WTC11 (cell line): ENCODE measurements around the gene COL25A1. TPM values are rescaled to one million over a fixed set of nuclear protein-coding genes. Genes with fewer than 3 reads are reported as not detected.
"Not testable (repeated sequence)": the region's sequence is repeated elsewhere in the genome, so short reads cannot be mapped to it uniquely, and the experiment has no call there.

Source experiments
- ATAC-seq: fragments of 200-7000 bp; cut with Tn5 transposase; 2 replicates; pipeline ENCODE4 v1.10.0; 2021; ENCODE audit warnings: mild to moderate bottlenecking, moderate library complexity
- CTCF ChIA-PET: fragments of 300-600 bp; sonication (Branson Sonifier 250); formaldehyde crosslinking; loops from one replicate; lab custom pipeline; 2021; ENCODE audit warnings: antibody characterized with exemption; lab: Charles Lee
- POLR2A ChIA-PET: fragments of 350-600 bp; sonication (Branson Sonifier 250); formaldehyde crosslinking; loops from one replicate; lab custom pipeline; 2021; ENCODE audit warnings: antibody characterized with exemption; lab: Charles Lee
- DNase-seq: peaks from one replicate; pipeline ENCODE4 v3.0.0; 2021; ENCODE audit warnings: low spot score
- H3K27ac Mint-ChIP-seq: 2 replicates; pipeline ENCODE4 v1.8.0; 2021; ENCODE audit warnings: mixed read lengths
- H3K27me3 Mint-ChIP-seq: 2 replicates; pipeline ENCODE4 v1.8.0; 2021; ENCODE audit warnings: low read depth, mild to moderate bottlenecking, moderate library complexity, mixed read lengths
- H3K36me3 Mint-ChIP-seq: 2 replicates; pipeline ENCODE4 v1.8.0; 2021; ENCODE audit warnings: mixed read lengths
- H3K4me1 Mint-ChIP-seq: 2 replicates; pipeline ENCODE4 v1.8.0; 2022; ENCODE audit warnings: mixed read lengths
- H3K4me3 Mint-ChIP-seq: 2 replicates; pipeline ENCODE4 v1.8.0; 2021; ENCODE audit warnings: mild to moderate bottlenecking, moderate library complexity, mixed read lengths
- H3K9me3 Mint-ChIP-seq: 2 replicates; pipeline ENCODE4 v1.8.0; 2021; ENCODE audit warnings: mixed read lengths
- ARID4B ChIP-seq: sonication (generic); formaldehyde crosslinking; IDR thresholded peaks from 2 replicates; pipeline ENCODE4 v1.8.0; 2023; ENCODE audit warnings: missing genetic modification reagents, mild to moderate bottlenecking, borderline replicate concordance
- ETV6 ChIP-seq: sonication (generic); formaldehyde crosslinking; IDR thresholded peaks from 2 replicates; pipeline ENCODE4 v1.8.1; 2022; ENCODE audit warnings: mild to moderate bottlenecking, missing genetic modification reagents
- FOXP4 ChIP-seq: sonication (generic); formaldehyde crosslinking; IDR thresholded peaks from 2 replicates; pipeline ENCODE4 v1.8.0; 2022; ENCODE audit warnings: mild to moderate bottlenecking, missing genetic modification reagents
- MAX ChIP-seq: sonication (generic); formaldehyde crosslinking; IDR thresholded peaks from 2 replicates; pipeline ENCODE4 v1.8.0; 2022; ENCODE audit warnings: mild to moderate bottlenecking, missing genetic modification reagents
- MXD4 ChIP-seq: fragments of 250-450 bp; sonication (Bioruptor Pico); IDR thresholded peaks from 2 replicates; pipeline ENCODE4 v1.8.0; 2021; ENCODE audit warnings: mild to moderate bottlenecking, moderate library complexity, borderline replicate concordance
- OVOL2 ChIP-seq: fragments of 250-450 bp; sonication (Bioruptor Pico); IDR thresholded peaks from 2 replicates; pipeline ENCODE4 v1.9.0; 2021; ENCODE audit warnings: mild to moderate bottlenecking, borderline replicate concordance
- USF2 ChIP-seq: sonication (generic); formaldehyde crosslinking; IDR thresholded peaks from 2 replicates; pipeline ENCODE4 v1.8.1; 2023; ENCODE audit warnings: mild to moderate bottlenecking, missing genetic modification reagents, moderate library complexity
- ZNF232 ChIP-seq: sonication (generic); formaldehyde crosslinking; IDR thresholded peaks from 2 replicates; pipeline ENCODE4 v1.8.0; 2022; ENCODE audit warnings: mild to moderate bottlenecking, missing genetic modification reagents
- ZNF317 ChIP-seq: sonication (generic); formaldehyde crosslinking; IDR thresholded peaks from 2 replicates; pipeline ENCODE4 v1.8.1; 2023; ENCODE audit warnings: low read depth, mild to moderate bottlenecking, moderate library complexity, missing genetic modification reagents, borderline replicate concordance
- ZNF512 ChIP-seq: sonication (generic); formaldehyde crosslinking; IDR thresholded peaks from 2 replicates; pipeline ENCODE4 v1.8.1; 2022; ENCODE audit warnings: missing genetic modification reagents, borderline replicate concordance
- total RNA-seq: library from RNA; stranded (reverse); gene quantifications from 3 replicates; pipeline ENCODE4 v1.2.3, GENCODE V29; 2021

Gene COL25A1
- total RNA-seq, 1 experiment from 2014 or later, result 6.6 TPM

- no peak for TF ChIP-seq MXD4 (CRISPR knock-in tag)
These were observed 365.4 kb downstream of the COL25A1 start (continued) for GRCh38 chr4:108937066-108937465.

- ATAC-seq, H3K27me3 Mint-ChIP-seq, POLR2A ChIA-PET, H3K36me3 Mint-ChIP-seq, CTCF ChIA-PET, DNase-seq, H3K27ac Mint-ChIP-seq, H3K9me3 Mint-ChIP-seq, H3K4me3 Mint-ChIP-seq: not testable (repeated sequence)
- peaks cover 24% of the 10 kb centered on the region for H3K4me1 Mint-ChIP-seq
These were observed 368.5 kb downstream of the COL25A1 start for GRCh38 chr4:108933925-108934324.

GRCh38 chr4:108933046-108933445 is 369.4 kb downstream of the COL25A1 start:
- no peaks in the 10 kb centered on the region for H3K27me3 Mint-ChIP-seq

More at GRCh38 chr4:108933046-108933445, 369.4 kb downstream of the COL25A1 start:
- POLR2A ChIA-PET, result no interaction called here
- peaks cover 7% of the 10 kb centered on the region for H3K9me3 Mint-ChIP-seq
- no peak for TF ChIP-seq ZNF512 (CRISPR knock-in tag)
- no peak for TF ChIP-seq ZNF317 (CRISPR knock-in tag)
- TF ChIP-seq ARID4B (CRISPR knock-in tag), result no peak
- no peak for TF ChIP-seq FOXP4 (CRISPR knock-in tag)
- no peak for TF ChIP-seq ETV6 (CRISPR knock-in tag)
- no peak for TF ChIP-seq MAX (CRISPR knock-in tag)
- no peak for TF ChIP-seq USF2
- no peak for TF ChIP-seq ZNF232 (CRISPR knock-in tag)
- TF ChIP-seq OVOL2, result no peak
- peaks cover 24% of the 10 kb centered on the region for H3K4me1 Mint-ChIP-seq
- DNase-seq (no peak), ATAC-seq (no peak)
- no peak overlapping the region for H3K4me3 Mint-ChIP-seq
- CTCF ChIA-PET, result no interaction called here
- no peaks in the 10 kb centered on the region for H3K36me3 Mint-ChIP-seq
- no peak overlapping the region for H3K27ac Mint-ChIP-seq
